IMR-90 (cell line): Measurements from ENCODE around the gene PARD3. TPM values are rescaled to one million over a fixed set of nuclear protein-coding genes. Genes with fewer than 3 reads are reported as not detected.

Source experiments
- ATAC-seq: fragments of 200-7000 bp; cut with Tn5 transposase; 2 replicates; pipeline ENCODE4 v1.9.1; 2020; ENCODE audit warnings: low read depth, mild to moderate bottlenecking, moderate library complexity
- BruUV-seq: library from RNA; stranded (reverse); fragments of 400-500 nt; replicated peaks from 2 replicates; lab custom pipeline; 2021; lab: Mats Ljungman, UMichigan
- CTCF ChIA-PET: fragments of 300-600 bp; formaldehyde crosslinking; extraction: SDS; loops from one replicate; lab custom pipeline; 2021; ENCODE audit warnings: antibody characterized with exemption; lab: Yijun Ruan, JAX
- POLR2A ChIA-PET: fragments of 300-600 bp; sonication (Branson Sonifier 250); formaldehyde crosslinking; loops from one replicate; lab custom pipeline; 2022; ENCODE audit warnings: antibody characterized with exemption; ENCODE audit not compliant: unreplicated experiment; lab: Charles Lee
- DNase-seq: peaks from one replicate; pipeline ENCODE4 v3.0.0; 2013
- H2AFZ ChIP-seq: replicated peaks from 2 replicates; pipeline ENCODE3; 2013; ENCODE audit warnings: low read length, mild to moderate bottlenecking; ENCODE audit not compliant: poor library complexity
- H2AK5ac ChIP-seq: 2 replicates; pipeline ENCODE4 v1.6.1; 2013; ENCODE audit warnings: low read depth, low read length, inconsistent platforms
- H2AK9ac ChIP-seq: replicated peaks from 2 replicates; pipeline ENCODE3; 2013; ENCODE audit warnings: mild to moderate bottlenecking, low read depth, low read length, moderate library complexity; ENCODE audit not compliant: poor library complexity
- H2BK120ac ChIP-seq: 2 replicates; pipeline ENCODE4 v1.6.1; 2013; ENCODE audit warnings: low read depth, low read length, inconsistent platforms
- H2BK15ac ChIP-seq: 3 replicates; pipeline ENCODE4 v1.6.1; 2013; ENCODE audit warnings: low read depth, low read length, inconsistent platforms
- H2BK20ac ChIP-seq: 2 replicates; pipeline ENCODE4 v1.6.1; 2013; ENCODE audit warnings: low read depth, mild to moderate bottlenecking, inconsistent platforms, low read length, moderate library complexity
- H2BK5ac ChIP-seq: 2 replicates; pipeline ENCODE4 v1.6.1; 2013; ENCODE audit warnings: mild to moderate bottlenecking, low read depth, low read length, inconsistent platforms; ENCODE audit not compliant: poor library complexity, severe bottlenecking
- H3K14ac ChIP-seq: replicated peaks from 2 replicates; pipeline ENCODE4 v1.6.1; 2013; ENCODE audit warnings: low read depth, low read length, inconsistent platforms
- H3K18ac ChIP-seq: 2 replicates; pipeline ENCODE4 v1.6.1; 2013; ENCODE audit warnings: low read depth, low read length, control low read depth
- H3K23ac ChIP-seq: 2 replicates; pipeline ENCODE4 v1.6.1; 2013; ENCODE audit warnings: low read depth, low read length, inconsistent platforms
- H3K27ac ChIP-seq: 2 replicates; pipeline ENCODE4 v1.5.1; 2013; ENCODE audit warnings: mild to moderate bottlenecking, control low read depth, low read length; ENCODE audit not compliant: insufficient read depth
- H3K27me3 ChIP-seq: 2 replicates; pipeline ENCODE4 v1.6.1; 2013; ENCODE audit warnings: low read length; ENCODE audit not compliant: control insufficient read depth, insufficient read depth
- H3K36me3 ChIP-seq: 2 replicates; pipeline ENCODE4 v1.6.1; 2013; ENCODE audit warnings: low read length, mixed read lengths; ENCODE audit not compliant: control insufficient read depth, insufficient read depth
- H3K4ac ChIP-seq: 2 replicates; pipeline ENCODE4 v1.6.1; 2013; ENCODE audit warnings: low read depth, low read length, inconsistent platforms
- H3K4me1 ChIP-seq: 2 replicates; pipeline ENCODE4 v1.6.1; 2013; ENCODE audit warnings: low read length, mixed read lengths; ENCODE audit not compliant: control insufficient read depth, insufficient read depth
- H3K4me2 ChIP-seq: 2 replicates; pipeline ENCODE4 v1.6.1; 2013; ENCODE audit warnings: low read depth, mild to moderate bottlenecking, control low read depth, low read length, moderate library complexity
- H3K4me3 ChIP-seq: 2 replicates; pipeline ENCODE4 v1.5.1; 2013; ENCODE audit warnings: low read depth, mild to moderate bottlenecking, control low read depth, low read length, moderate library complexity; ENCODE audit not compliant: insufficient read depth
- H3K56ac ChIP-seq: 2 replicates; pipeline ENCODE4 v1.6.1; 2013; ENCODE audit warnings: low read length, inconsistent platforms; ENCODE audit not compliant: insufficient read depth; ENCODE audit errors: extremely low read depth
- H3K79me1 ChIP-seq, 2 experiments: 2 replicates each; pipeline ENCODE4 v1.6.1; 2013; ENCODE audit warnings: low read length in 2 of 2, inconsistent platforms in 1 of 2, low read depth in 1 of 2
- H3K9ac ChIP-seq: 2 replicates; pipeline ENCODE4 v1.6.1; 2013; ENCODE audit warnings: low read depth, low read length, control low read depth
- H3K9me1 ChIP-seq: 2 replicates; pipeline ENCODE4 v1.6.1; 2013; ENCODE audit warnings: low read length, inconsistent platforms; ENCODE audit not compliant: insufficient read depth
- H3K9me3 ChIP-seq: 2 replicates; pipeline ENCODE4 v1.6.1; 2013; ENCODE audit warnings: low read length; ENCODE audit not compliant: control insufficient read depth, insufficient read depth
- H4K20me1 ChIP-seq: 2 replicates; pipeline ENCODE4 v1.6.1; 2013; ENCODE audit warnings: low read length, inconsistent platforms; ENCODE audit not compliant: insufficient read depth
- H4K5ac ChIP-seq: 2 replicates; pipeline ENCODE4 v1.6.1; 2013; ENCODE audit warnings: mild to moderate bottlenecking, low read depth, low read length, control low read depth
- H4K8ac ChIP-seq, 2 experiments: 2 replicates each; pipeline ENCODE4 v1.6.1; 2013; ENCODE audit warnings: low read depth in 2 of 2, low read length in 2 of 2, control low read depth in 1 of 2, inconsistent platforms in 1 of 2
- H4K91ac ChIP-seq: 2 replicates; pipeline ENCODE4 v1.6.1; 2013; ENCODE audit warnings: low read depth, low read length, inconsistent platforms; ENCODE audit not compliant: insufficient read depth
- BHLHE40 ChIP-seq: fragments of 150-350 bp; IDR thresholded peaks from 2 replicates; pipeline ENCODE4 v1.6.1; 2016; ENCODE audit warnings: mild to moderate bottlenecking, low read depth, low read length
- CEBPB ChIP-seq: IDR thresholded peaks from 2 replicates; pipeline ENCODE4 v1.6.1; 2012; ENCODE audit warnings: low read depth, low read length, improper control_type of control experiment
- CHD1 ChIP-seq: IDR thresholded peaks from 2 replicates; pipeline ENCODE4 v1.6.1; 2012; ENCODE audit warnings: low read depth, low read length, improper control_type of control experiment
- FOS ChIP-seq: fragments of 150-350 bp; IDR thresholded peaks from 2 replicates; pipeline ENCODE4 v1.6.1; 2016; ENCODE audit warnings: low read depth, low read length
- RAD21 ChIP-seq: IDR thresholded peaks from 2 replicates; pipeline ENCODE4 v1.6.1; 2012; ENCODE audit warnings: low read length, improper control_type of control experiment
- RCOR1 ChIP-seq: IDR thresholded peaks from 2 replicates; pipeline ENCODE4 v1.6.1; 2012; ENCODE audit warnings: mild to moderate bottlenecking, low read length, improper control_type of control experiment; ENCODE audit not compliant: insufficient replicate concordance
- RFX5 ChIP-seq: IDR thresholded peaks from 2 replicates; pipeline ENCODE4 v1.8.0; 2012; ENCODE audit warnings: low read depth, mild to moderate bottlenecking, low read length, moderate library complexity
- whole genome bisulfite sequencing, 2 experiments: methylation state at CpG; one replicate each; pipeline versions ENCODE4 v1.1.5 to v1.1.7; 2013; ENCODE audit warnings: missing lambda C conversion rate in 2 of 2; ENCODE audit not compliant: insufficient read length in 1 of 2; ENCODE audit errors: extremely low coverage in 2 of 2; 5-methylcytosine and 5-hydroxymethylcytosine counted together
- dilution Hi-C: fragments of 300-500 bp; cut with HindIII; formaldehyde crosslinking; loops from one replicate; pipeline ENCODE4 v1.14.3; 2018; ENCODE audit warnings: low sequenced_read_pairs; ENCODE audit not compliant: unreplicated experiment
- in situ Hi-C: fragments of 300-500 bp; cut with MboI; formaldehyde crosslinking; loops from 3 replicates; pipeline ENCODE4 v1.14.3; 2019; ENCODE audit warnings: low sequenced_read_pairs, inconsistent platforms, mixed read lengths
- intact Hi-C: fragments of 100-400 bp; cut with micrococcal nuclease; formaldehyde crosslinking; loops from 2 replicates; pipeline ENCODE4 v1.10.0; 2022
- polyA plus RNA-seq, 3 experiments: library from polyadenylated mRNA; depleted of rRNA; stranded (reverse); fragments of >200 nt; gene quantifications; 2 replicates each; pipeline ENCODE4 v1.2.3, GENCODE V29; 2012; ENCODE audit warnings: low replicate concordance in 1 of 3
- total RNA-seq: library from RNA; depleted of rRNA; stranded (reverse); fragments of >200 nt; gene quantifications from 2 replicates; pipeline ENCODE4 v1.2.3, GENCODE V29; 2012
- TF ChIP-seq, protein P1 (sequence below): fragments of 150-350 bp; IDR thresholded peaks from 2 replicates; pipeline ENCODE4 v1.6.1; 2016; ENCODE audit warnings: low read depth, mild to moderate bottlenecking, low read length, moderate library complexity, borderline replicate concordance
- TF ChIP-seq, protein P2 (sequence below): conservative IDR thresholded peaks from 2 replicates; pipeline ENCODE4 v1.5.1; 2012; ENCODE audit warnings: mild to moderate bottlenecking, low read depth, low read length, improper control_type of control experiment

Gene PARD3
- total and polyA plus RNA-seq, 2 of the 4 experiments (the other 2 are of a cell fraction) = 14.6 to 37.5 TPM

DNA sequence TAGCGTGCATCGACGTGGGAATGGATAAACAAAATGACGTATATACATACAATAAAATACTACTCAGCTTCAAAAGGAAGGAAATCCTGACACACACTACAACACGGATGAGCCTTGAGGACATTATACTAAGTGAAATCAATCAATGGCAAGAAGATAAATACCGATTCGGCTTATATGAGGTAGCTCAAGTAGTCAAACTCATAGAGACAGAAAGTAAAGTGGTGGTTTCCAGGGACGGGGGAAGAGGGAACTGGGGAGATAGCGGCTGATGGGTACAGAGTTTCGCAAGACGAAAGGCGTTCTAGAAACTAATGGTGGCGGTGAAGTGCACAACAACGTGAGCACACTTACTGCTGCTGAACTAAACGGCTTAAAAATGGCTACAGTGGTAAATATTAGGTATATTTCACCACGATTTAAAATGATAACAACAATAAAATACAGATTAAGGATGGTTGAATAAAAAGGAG is 516.7 kb downstream of the PARD3 start:
- Histone ChIP-seq H3K4me1 (peaks cover 8% of the 10 kb centered on the region), H3K56ac (no peak overlapping the region), H4K91ac (no peak overlapping the region), H3K79me1 (no peaks in the 10 kb centered on the region), H2BK120ac (peak overlapping the region; percentile 65; the same call in 1 of the 2 replicates), H3K27ac (no peak overlapping the region), H2AK5ac (no peak overlapping the region), H3K4ac (no peak overlapping the region), H3K9me3 (no peaks in the 10 kb centered on the region), H3K27me3 (no peaks in the 10 kb centered on the region), H4K20me1 (peaks cover 3% of the 10 kb centered on the region; the same call in 1 of the 2 replicates), H3K4me2 (no peak overlapping the region), H4K5ac (no peak overlapping the region), H2AK9ac (no peak overlapping the region), H2BK5ac (no peak overlapping the region), H3K18ac (no peak overlapping the region), H2BK15ac (no peak overlapping the region), H3K23ac (no peak overlapping the region), H3K14ac (no peak overlapping the region), H3K4me3 (no peak overlapping the region), H2BK20ac (no peak overlapping the region), H4K8ac (no peak overlapping the region), H3K9me1 (0 out of 2 replicates have a peak, but pooled peaks cover 4% of the 10 kb centered on the region), H3K9ac (no peak overlapping the region), H3K36me3 (no peaks in the 10 kb centered on the region), H2AFZ (no peak overlapping the region)
- no TSS peak for BruUV-seq
- ChIA-PET POLR2A (no interaction called here), CTCF (no interaction called here)
- ATAC-seq (no peak), DNase-seq (no peak)
- in situ Hi-C loops (no loop called here), dilution Hi-C loops (no loop called here), intact Hi-C loops (no loop called here)
- 78% methylated on average over 7 of the region's 16 CpGs; no CpG with 5 or more reads in 1 of the 2 experiments for WGBS, 2 experiments
- TF ChIP-seq CEBPB (no peak), RCOR1 (no peak), RFX5 (no peak), FOS (no peak), RAD21 (no peak), CHD1 (no peak), BHLHE40 (no peak)
- TF ChIP-seq, protein P1, sequence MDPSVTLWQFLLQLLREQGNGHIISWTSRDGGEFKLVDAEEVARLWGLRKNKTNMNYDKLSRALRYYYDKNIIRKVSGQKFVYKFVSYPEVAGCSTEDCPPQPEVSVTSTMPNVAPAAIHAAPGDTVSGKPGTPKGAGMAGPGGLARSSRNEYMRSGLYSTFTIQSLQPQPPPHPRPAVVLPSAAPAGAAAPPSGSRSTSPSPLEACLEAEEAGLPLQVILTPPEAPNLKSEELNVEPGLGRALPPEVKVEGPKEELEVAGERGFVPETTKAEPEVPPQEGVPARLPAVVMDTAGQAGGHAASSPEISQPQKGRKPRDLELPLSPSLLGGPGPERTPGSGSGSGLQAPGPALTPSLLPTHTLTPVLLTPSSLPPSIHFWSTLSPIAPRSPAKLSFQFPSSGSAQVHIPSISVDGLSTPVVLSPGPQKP = no peak
- TF ChIP-seq, protein P2, sequence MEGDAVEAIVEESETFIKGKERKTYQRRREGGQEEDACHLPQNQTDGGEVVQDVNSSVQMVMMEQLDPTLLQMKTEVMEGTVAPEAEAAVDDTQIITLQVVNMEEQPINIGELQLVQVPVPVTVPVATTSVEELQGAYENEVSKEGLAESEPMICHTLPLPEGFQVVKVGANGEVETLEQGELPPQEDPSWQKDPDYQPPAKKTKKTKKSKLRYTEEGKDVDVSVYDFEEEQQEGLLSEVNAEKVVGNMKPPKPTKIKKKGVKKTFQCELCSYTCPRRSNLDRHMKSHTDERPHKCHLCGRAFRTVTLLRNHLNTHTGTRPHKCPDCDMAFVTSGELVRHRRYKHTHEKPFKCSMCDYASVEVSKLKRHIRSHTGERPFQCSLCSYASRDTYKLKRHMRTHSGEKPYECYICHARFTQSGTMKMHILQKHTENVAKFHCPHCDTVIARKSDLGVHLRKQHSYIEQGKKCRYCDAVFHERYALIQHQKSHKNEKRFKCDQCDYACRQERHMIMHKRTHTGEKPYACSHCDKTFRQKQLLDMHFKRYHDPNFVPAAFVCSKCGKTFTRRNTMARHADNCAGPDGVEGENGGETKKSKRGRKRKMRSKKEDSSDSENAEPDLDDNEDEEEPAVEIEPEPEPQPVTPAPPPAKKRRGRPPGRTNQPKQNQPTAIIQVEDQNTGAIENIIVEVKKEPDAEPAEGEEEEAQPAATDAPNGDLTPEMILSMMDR = no peak
